GM13977 (cell line): Measurements from ENCODE around the gene OPCML.

ENCODE experiments used
- DNase-seq: peaks from one replicate; pipeline ENCODE4 v3.0.0; 2012; ENCODE audit warnings: low spot score
- in situ Hi-C: fragments of 300-500 bp; cut with MboI; formaldehyde crosslinking; loops from one replicate; pipeline ENCODE4 v1.12.0; 2022; ENCODE audit warnings: low sequenced_read_pairs, low pct_unique_long_range_greater_than_20kb, mixed read lengths, inconsistent platforms; ENCODE audit not compliant: unreplicated experiment
- TF ChIP-seq, protein P1 (sequence below): IDR thresholded peaks from 2 replicates; pipeline ENCODE4 v1.5.1; 2012; ENCODE audit warnings: mild to moderate bottlenecking, control low read depth; ENCODE audit not compliant: insufficient read depth; ENCODE audit errors: extremely low read depth, missing control alignments

Gene OPCML

GRCh38 chr11:133385781-133386180 lies 146.5 kb downstream of the OPCML start:
- in situ Hi-C loops, result no loop called here
- TF ChIP-seq, protein P1, sequence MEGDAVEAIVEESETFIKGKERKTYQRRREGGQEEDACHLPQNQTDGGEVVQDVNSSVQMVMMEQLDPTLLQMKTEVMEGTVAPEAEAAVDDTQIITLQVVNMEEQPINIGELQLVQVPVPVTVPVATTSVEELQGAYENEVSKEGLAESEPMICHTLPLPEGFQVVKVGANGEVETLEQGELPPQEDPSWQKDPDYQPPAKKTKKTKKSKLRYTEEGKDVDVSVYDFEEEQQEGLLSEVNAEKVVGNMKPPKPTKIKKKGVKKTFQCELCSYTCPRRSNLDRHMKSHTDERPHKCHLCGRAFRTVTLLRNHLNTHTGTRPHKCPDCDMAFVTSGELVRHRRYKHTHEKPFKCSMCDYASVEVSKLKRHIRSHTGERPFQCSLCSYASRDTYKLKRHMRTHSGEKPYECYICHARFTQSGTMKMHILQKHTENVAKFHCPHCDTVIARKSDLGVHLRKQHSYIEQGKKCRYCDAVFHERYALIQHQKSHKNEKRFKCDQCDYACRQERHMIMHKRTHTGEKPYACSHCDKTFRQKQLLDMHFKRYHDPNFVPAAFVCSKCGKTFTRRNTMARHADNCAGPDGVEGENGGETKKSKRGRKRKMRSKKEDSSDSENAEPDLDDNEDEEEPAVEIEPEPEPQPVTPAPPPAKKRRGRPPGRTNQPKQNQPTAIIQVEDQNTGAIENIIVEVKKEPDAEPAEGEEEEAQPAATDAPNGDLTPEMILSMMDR, result no peak
- no peak for DNase-seq

GRCh38 chr11:133384731-133385130 lies 147.6 kb downstream of the OPCML start:
- no peak for DNase-seq
- in situ Hi-C loops, result no loop called here
- TF ChIP-seq, protein P1, result no peak

DNA sequence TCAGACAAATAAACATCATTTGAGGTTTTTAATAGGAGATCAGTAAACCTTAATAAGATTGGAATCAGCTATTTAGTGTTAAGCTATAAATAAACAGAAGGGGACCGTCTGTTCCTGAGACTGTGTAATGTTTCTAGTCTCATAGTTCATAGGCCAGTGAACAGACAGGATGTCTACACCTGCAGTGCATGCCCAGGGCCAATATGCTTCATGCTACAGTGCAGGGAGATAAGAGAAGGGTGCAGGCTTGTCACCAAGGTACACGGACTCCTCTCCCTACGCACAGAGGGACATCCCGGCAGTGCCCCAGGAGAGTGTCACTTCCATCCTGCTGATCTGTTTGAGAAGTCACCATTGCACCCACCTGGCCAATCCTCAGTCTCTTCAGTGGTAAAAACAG lies 148.6 kb downstream of the OPCML start:
- no peak for DNase-seq
- in situ Hi-C loops, result no loop called here
- TF ChIP-seq, protein P1, result no peak

DNA sequence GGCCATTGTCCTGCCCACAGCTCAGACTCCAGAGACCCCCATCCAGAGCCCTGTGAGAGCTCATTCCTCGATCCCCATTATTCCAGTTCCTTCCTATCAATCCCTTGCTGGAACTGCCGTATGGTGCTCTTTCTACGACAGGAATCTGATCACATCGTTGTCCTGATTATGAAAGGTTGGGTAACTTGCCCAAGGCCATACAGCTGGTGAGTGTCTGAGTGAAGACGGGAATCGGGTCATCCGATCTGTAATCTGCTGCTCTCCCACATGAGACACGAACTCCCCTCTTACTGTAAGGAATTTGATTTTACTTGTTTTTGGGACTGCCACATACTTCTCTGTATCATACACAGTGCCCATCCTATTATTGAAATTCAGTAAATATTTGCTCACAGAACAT lies 149.1 kb downstream of the OPCML start:
- TF ChIP-seq, protein P1, result no peak
- no peak for DNase-seq
- in situ Hi-C loops, result no loop called here

DNA sequence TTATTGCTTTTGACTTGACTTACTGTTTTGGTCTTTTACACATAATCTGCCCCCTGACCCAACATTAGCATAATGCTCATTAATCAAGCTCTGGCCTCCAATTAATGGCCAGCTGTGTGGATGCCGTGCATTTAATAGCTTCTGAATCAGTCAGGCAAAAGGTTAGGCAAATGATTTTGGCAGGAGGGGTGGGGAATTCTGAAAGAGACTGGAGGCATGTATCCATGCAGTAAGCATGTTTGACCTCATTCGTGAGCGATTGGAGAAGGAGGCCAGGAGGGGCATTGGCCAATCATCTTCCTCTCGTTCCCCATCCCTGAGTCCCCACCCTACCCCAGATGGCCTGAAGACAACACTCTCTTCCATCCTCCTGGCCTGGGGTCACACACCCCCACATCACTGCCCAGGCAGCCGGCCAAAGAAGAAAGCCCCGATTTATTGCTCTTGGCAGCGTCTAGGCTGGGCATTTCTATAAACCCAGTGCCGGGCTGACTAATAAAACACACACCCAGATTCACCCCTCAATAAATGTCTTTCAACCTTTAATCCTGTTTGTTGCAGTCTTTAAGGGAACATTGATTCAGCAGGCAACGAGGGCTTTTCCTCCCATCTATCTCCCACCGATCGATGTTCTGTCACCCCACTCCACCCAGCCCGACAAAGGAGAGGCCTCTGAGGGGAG lies 150.0 kb downstream of the OPCML start:
- TF ChIP-seq, protein P1, result no peak
- no peak for DNase-seq
- in situ Hi-C loops, result no loop called here

DNA sequence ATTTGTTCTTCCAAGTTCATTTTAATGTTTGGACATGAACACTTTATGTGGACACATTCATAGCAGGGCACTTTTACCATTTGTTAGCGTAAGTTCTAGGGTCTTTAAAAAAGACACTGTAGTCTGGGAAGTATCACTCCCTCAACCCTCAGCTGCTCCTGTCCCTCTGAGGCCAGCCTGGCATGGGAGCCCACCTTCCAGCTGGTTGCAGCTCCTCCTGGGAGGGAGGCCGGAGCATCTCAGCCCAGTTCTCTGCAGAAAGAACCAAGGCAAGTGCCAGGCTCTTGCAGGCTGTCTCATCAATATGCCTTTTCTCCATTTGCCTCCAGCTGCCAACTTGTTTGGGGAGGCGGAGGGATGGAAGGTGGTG lies 150.6 kb downstream of the OPCML start:
- TF ChIP-seq, protein P1, result no peak
- in situ Hi-C loops, result no loop called here
- DNase-seq, result no peak

GRCh38 chr11:133366147-133366546 lies 166.2 kb downstream of the OPCML start:
- DNase-seq, result no peak
- TF ChIP-seq, protein P1, result no peak
- in situ Hi-C loops, result no loop called here
